ENCODE data around the gene FOLR1.

The FOLR1 gene

GRCh38 chr11:72235351-72236057 is 43.6 kb downstream of the FOLR1 start:
- ATAC-seq: no peak
- DNase-seq: no peak

GRCh38 chr11:72236083-72236697 is 44.2 kb downstream of the FOLR1 start:
- ATAC-seq (no peak), DNase-seq (no peak)

GRCh38 chr11:72236774-72237111 is 44.8 kb downstream of the FOLR1 start:
- no peak for ATAC-seq

GRCh38 chr11:72237112-72237931 is 45.4 kb downstream of the FOLR1 start:
- ATAC-seq (no peak), DNase-seq (no peak)

More at GRCh38 chr11:72236774-72237111, 44.8 kb downstream of the FOLR1 start:
- no peak for DNase-seq

- DNase-seq (peak; percentile 61), ATAC-seq (no peak)
Observed at GRCh38 chr11:72238040-72238450, 46.1 kb downstream of the FOLR1 start.

GRCh38 chr11:72238492-72239312 is 46.8 kb downstream of the FOLR1 start:
- ATAC-seq (no peak), DNase-seq (no peak)

GRCh38 chr11:72239313-72239848 is 47.4 kb downstream of the FOLR1 start:
- DNase-seq: peak; percentile 17
- ATAC-seq: no peak

- no peak for ATAC-seq
- no peak for DNase-seq
Observed at GRCh38 chr11:72239849-72240460, 48.0 kb downstream of the FOLR1 start.

GRCh38 chr11:72240461-72241290 is 48.7 kb downstream of the FOLR1 start:
- peak; percentile 22 for DNase-seq

GRCh38 chr11:72241291-72241781 is 49.4 kb downstream of the FOLR1 start:
- no peak for ATAC-seq
- no peak for DNase-seq

More at GRCh38 chr11:72240461-72241290, 48.7 kb downstream of the FOLR1 start:
- ATAC-seq: no peak

- no peak for DNase-seq
- ATAC-seq: no peak
Observed at GRCh38 chr11:72242141-72242540, 50.2 kb downstream of the FOLR1 start.

- DNase-seq: no peak
- no peak for ATAC-seq
Observed at GRCh38 chr11:72243173-72244059, 51.5 kb downstream of the FOLR1 start.

- DNase-seq: no peak
- no peak for ATAC-seq
Observed at GRCh38 chr11:72244060-72244360, 52.1 kb downstream of the FOLR1 start, which contains the start of gene PHOX2A. TSS of gene PHOX2A (minus strand) at chr11:72244176. CDS start at chr11:72244004, 172 bp downstream.

GRCh38 chr11:72244361-72245262 is 52.7 kb downstream of the FOLR1 start:
- ATAC-seq (no peak), DNase-seq (no peak)

- no peak for ATAC-seq
- DNase-seq: no peak
Observed at GRCh38 chr11:72245263-72245816, 53.4 kb downstream of the FOLR1 start.
